Body of pancreas (tissue), 4 donors: ENCODE results near the gene ACTR1B.
"Not testable (repeated sequence)": the region's sequence is repeated elsewhere in the genome, so short reads cannot be mapped to it uniquely, and the experiment has no call there.

Experiments used
- POLR2A ChIP-seq, 3 donors: fragments of 450-650 bp; IDR thresholded peaks; one replicate each; pipeline ENCODE4 v1.6.1; 2016; ENCODE audit warnings: antibody characterized with exemption in 3 of 3, mild to moderate bottlenecking in 2 of 3
- TF ChIP-seq, protein P1 (sequence below), 7 experiments: fragments of 450-650 bp in 4 of 7; fragments of 200-600 bp in 3 of 7; sonication (generic) in 3 of 7; IDR thresholded peaks; one replicate each; pipeline ENCODE4 v1.5.1; 2016 to 2019; ENCODE audit warnings: antibody characterized with exemption in 7 of 7

DNA sequence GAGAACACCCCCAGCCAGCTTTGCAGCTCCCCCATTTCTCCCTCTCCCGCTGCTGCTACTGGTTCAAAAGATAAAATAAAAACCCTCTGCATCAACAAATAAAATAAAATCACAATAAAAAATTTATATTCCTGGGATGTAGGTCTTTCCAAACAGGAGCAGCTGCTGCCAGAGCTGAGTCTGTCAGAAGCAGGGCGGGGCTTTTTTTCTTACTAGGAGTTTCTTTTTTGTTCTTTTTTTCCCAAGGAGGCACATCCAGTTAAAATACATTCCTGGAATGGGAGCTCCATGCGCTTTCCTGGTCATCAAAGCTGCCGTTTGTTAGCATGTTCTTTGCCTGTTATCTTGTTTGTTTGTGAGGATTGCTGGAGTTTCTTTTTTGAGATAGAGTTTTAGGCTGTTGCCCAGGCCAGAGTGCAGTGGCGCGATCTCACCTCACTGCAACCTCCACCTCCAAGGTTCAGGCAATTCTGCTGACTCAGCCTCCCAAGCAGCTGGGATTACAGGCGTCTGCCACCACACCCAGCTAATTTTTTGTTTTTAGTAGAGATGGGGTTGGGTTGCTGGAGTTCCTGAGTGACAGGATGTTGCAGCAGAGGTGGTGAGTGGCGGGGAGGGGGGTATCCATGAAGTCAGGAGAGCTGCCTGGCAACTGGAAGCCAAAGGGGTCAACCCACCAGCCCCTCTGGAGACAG is 38.3 kb downstream of the ACTR1B start:
- TF ChIP-seq, protein P1, sequence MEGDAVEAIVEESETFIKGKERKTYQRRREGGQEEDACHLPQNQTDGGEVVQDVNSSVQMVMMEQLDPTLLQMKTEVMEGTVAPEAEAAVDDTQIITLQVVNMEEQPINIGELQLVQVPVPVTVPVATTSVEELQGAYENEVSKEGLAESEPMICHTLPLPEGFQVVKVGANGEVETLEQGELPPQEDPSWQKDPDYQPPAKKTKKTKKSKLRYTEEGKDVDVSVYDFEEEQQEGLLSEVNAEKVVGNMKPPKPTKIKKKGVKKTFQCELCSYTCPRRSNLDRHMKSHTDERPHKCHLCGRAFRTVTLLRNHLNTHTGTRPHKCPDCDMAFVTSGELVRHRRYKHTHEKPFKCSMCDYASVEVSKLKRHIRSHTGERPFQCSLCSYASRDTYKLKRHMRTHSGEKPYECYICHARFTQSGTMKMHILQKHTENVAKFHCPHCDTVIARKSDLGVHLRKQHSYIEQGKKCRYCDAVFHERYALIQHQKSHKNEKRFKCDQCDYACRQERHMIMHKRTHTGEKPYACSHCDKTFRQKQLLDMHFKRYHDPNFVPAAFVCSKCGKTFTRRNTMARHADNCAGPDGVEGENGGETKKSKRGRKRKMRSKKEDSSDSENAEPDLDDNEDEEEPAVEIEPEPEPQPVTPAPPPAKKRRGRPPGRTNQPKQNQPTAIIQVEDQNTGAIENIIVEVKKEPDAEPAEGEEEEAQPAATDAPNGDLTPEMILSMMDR (IDR thresholded peaks at IDR 0.05) = not testable (repeated sequence)
- TF ChIP-seq POLR2A (IDR thresholded peaks at IDR 0.05) = not testable (repeated sequence)
